Heart right ventricle (tissue), 16 donors: ENCODE data around the gene CKAP2. TPM values are rescaled to one million over a fixed set of nuclear protein-coding genes. Genes with fewer than 3 reads are reported as not detected.

ENCODE experiments used
- ATAC-seq, 8 donors: fragments of 200-7000 bp; cut with Tn5 transposase; one replicate each; pipeline ENCODE4 v1.9.1; 2020; ENCODE audit warnings: mild to moderate bottlenecking in 8 of 8, moderate library complexity in 8 of 8, moderate number of reproducible peaks in 1 of 8
- DNase-seq, 2 donors: peaks; one replicate each; pipeline ENCODE4 v3.0.0-alpha.2; 2020
- H3K27ac ChIP-seq, 10 donors: fragments of 200-600 bp; sonication (generic) in 2 of 10; one replicate each; pipeline versions ENCODE4 v1.5.0 to v1.8.0; 2020 to 2022; ENCODE audit warnings: mild to moderate bottlenecking in 3 of 10
- H3K27me3 ChIP-seq, 7 donors: fragments of 200-600 bp; one replicate each; pipeline ENCODE4 v1.8.0; 2021 to 2022; ENCODE audit warnings: mild to moderate bottlenecking in 2 of 7
- H3K36me3 ChIP-seq, 9 donors: fragments of 200-600 bp; sonication (generic) in 1 of 9; one replicate each; pipeline versions ENCODE4 v1.5.0 to v1.8.0; 2020 to 2022; ENCODE audit warnings: mild to moderate bottlenecking in 2 of 9
- H3K4me1 ChIP-seq, 9 donors: fragments of 200-600 bp; sonication (generic) in 1 of 9; one replicate each; pipeline versions ENCODE4 v1.5.0 to v1.8.0; 2020 to 2022; ENCODE audit warnings: mild to moderate bottlenecking in 4 of 9
- H3K4me3 ChIP-seq, 10 donors: fragments of 200-600 bp; sonication (generic) in 2 of 10; one replicate each; pipeline versions ENCODE4 v1.5.0 to v1.8.0; 2020 to 2022; ENCODE audit warnings: mild to moderate bottlenecking in 7 of 10, moderate library complexity in 2 of 10
- H3K9me3 ChIP-seq, 11 donors: fragments of 200-600 bp in 10 of 11; sonication (generic) in 2 of 11; one replicate each; pipeline versions ENCODE4 v1.5.0 to v1.8.0; 2013 to 2022; ENCODE audit warnings: mild to moderate bottlenecking in 2 of 11, control low read depth in 1 of 11, moderate library complexity in 1 of 11
- WGBS, 2 donors: extraction: QIAGEN DNeasy Blood & Tissue Kit; methylation state at CpG; one replicate each; pipeline ENCODE4 v1.1.7; 2013; ENCODE audit warnings: inconsistent platforms in 1 of 2; 5-methylcytosine and 5-hydroxymethylcytosine counted together
- intact Hi-C, 10 donors: fragments of 100-400 bp; cut with DNase I; formaldehyde crosslinking; loops; one replicate each; pipeline versions ENCODE4 v1.11.1 to v1.14.2; 2022
- polyA plus RNA-seq, 2 donors: library from polyadenylated mRNA; stranded (reverse); fragments of 200-250 nt; gene quantifications; one replicate each; pipeline ENCODE4 v1.2.3, GENCODE V29; 2013
- total RNA-seq, 10 donors: library from RNA; stranded (reverse); fragmentation: NEBNext Ultra II Directional in 3 of 10; extraction: Animal tissue kit (Norgen Biotek cat#: 25700) in 3 of 10; gene quantifications; one replicate each; pipeline versions ENCODE4 v1.2.1 to v1.2.4, GENCODE V29; 2021 to 2023
- TF ChIP-seq, protein P1 (sequence below), 9 donors: fragments of 200-600 bp; sonication (generic) in 2 of 9; IDR thresholded peaks; one replicate each; pipeline versions ENCODE4 v1.5.0 to v1.8.0; 2021 to 2022; ENCODE audit warnings: antibody characterized with exemption in 9 of 9, mild to moderate bottlenecking in 5 of 9, moderate library complexity in 1 of 9
- donor health status: Arrhythmogenic right ventricular cardiomyopathy.
- donor health status: ischemic (EF 13 %, LVEDD 7.1; RV severe dilation, severe dysfunction).
- donor health status: healthy with polysubstance abuse.
- donor health status: DM: no; HTN: yes; CAD: no.
- donor health status: DM: no; HTN: no; CAD: no.
- donor health status: ischemic (EF 25% LVEDD 6.9; RV normal size, moderate dysfunction).
- donor health status: ischemic (EF 25% LVEDD 5.7; RV mildly dilated, moderate dysfunction).
- donor health status: healthy.
- donor health status: DM: yes; HTN: yes; CAD: no.
- donor health status: Ischemic cardiomyopathy.
- donor health status: ischemic (EF 35%, LVEDD 5.7; RV mildly dilated, moderate dysfunction).
- donor health status: nonischemic (EF 11% LVEDD 7.7; RV severe dilation, severe dysfunction).
- donor health status: DM: yes; HTN: yes; CAD: no.
- donor health status: PGD.
- donor health status: ischemic (EF 29% LVEDD 5.4; RV normal size, mild dysfunction).
- donor health status: nonischemic (EF 23%, LVEDD 6.1; RV moderate dilation, normal function).

CKAP2 gene
- total and polyA plus RNA-seq, 12 donors = 1.4 to 15.7 (median 8.1) TPM

DNA sequence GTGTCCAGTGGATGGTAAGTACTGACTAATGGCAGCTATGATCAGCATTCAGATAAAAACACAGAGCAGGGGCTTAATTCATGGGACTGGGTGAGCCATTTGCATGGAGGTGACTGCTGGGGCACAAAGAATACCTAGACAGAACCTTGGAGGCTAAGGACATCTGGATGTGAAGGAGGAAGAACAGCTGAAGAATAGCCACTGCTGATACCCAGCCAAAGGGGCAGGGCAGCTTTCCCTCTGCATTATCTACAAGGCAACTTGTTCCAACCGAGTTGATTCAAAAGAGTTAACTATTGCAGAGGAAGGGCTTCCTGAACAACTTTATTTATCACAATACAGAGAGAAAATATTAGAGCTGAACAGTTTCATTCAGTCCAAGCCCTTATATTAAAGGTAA lies 36.2 kb upstream of the CKAP2 start:
- TF ChIP-seq, protein P1, sequence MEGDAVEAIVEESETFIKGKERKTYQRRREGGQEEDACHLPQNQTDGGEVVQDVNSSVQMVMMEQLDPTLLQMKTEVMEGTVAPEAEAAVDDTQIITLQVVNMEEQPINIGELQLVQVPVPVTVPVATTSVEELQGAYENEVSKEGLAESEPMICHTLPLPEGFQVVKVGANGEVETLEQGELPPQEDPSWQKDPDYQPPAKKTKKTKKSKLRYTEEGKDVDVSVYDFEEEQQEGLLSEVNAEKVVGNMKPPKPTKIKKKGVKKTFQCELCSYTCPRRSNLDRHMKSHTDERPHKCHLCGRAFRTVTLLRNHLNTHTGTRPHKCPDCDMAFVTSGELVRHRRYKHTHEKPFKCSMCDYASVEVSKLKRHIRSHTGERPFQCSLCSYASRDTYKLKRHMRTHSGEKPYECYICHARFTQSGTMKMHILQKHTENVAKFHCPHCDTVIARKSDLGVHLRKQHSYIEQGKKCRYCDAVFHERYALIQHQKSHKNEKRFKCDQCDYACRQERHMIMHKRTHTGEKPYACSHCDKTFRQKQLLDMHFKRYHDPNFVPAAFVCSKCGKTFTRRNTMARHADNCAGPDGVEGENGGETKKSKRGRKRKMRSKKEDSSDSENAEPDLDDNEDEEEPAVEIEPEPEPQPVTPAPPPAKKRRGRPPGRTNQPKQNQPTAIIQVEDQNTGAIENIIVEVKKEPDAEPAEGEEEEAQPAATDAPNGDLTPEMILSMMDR (IDR thresholded peaks at IDR 0.05) = no peak
- Histone ChIP-seq H3K27ac (peak overlapping the region in 3 of 10 donors; percentile 17 to 53 (median 25)), H3K4me1 (peaks cover 0 to 14% (median 10%) of the 10 kb centered on the region in 9 donors), H3K4me3 (no peak overlapping the region), H3K36me3 (peaks cover 0 to 100% (median 32%) of the 10 kb centered on the region in 9 donors), H3K9me3 (no peaks in the 10 kb centered on the region), H3K27me3 (no peaks in the 10 kb centered on the region)
- 9 to 10% methylated on average over 1 of the region's 1 CpG for WGBS, 2 donors
- no peak for DNase-seq
- intact Hi-C loops = no loop called here
- ATAC-seq = peak in 3 of 8 donors; percentile 14 to 52 (median 48)

DNA sequence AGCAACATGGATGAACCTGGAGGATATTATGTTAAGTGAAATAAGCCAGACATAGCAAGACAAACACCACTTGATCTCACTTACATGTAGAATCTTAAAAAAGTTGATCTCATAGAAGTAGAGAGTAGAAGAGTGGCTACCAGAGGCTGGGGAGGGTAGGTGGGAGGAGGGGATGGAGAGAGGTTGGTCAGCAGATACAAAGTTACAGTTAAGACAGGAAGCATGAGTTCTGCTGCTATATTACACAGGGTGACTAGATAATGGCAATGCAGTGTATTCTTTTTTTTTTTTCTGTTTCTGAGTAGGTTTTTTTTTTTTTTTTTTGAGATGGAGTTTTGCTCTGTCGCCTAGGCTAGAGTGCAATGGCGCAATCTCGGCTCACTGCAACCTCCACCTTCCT lies 34.1 kb upstream of the CKAP2 start:
- Histone ChIP-seq H3K9me3 (no peaks in the 10 kb centered on the region), H3K27ac (no peak overlapping the region), H3K4me1 (peaks cover 0 to 14% (median 10%) of the 10 kb centered on the region in 9 donors), H3K27me3 (no peaks in the 10 kb centered on the region), H3K36me3 (peaks cover 0 to 100% (median 27%) of the 10 kb centered on the region in 9 donors), H3K4me3 (no peak overlapping the region)
- 98 to 100% methylated on average over 3 of the region's 3 CpGs for WGBS, 2 donors
- no peak for DNase-seq
- TF ChIP-seq, protein P1 (IDR thresholded peaks at IDR 0.05) = no peak
- ATAC-seq = no peak
- intact Hi-C loops = no loop called here

DNA sequence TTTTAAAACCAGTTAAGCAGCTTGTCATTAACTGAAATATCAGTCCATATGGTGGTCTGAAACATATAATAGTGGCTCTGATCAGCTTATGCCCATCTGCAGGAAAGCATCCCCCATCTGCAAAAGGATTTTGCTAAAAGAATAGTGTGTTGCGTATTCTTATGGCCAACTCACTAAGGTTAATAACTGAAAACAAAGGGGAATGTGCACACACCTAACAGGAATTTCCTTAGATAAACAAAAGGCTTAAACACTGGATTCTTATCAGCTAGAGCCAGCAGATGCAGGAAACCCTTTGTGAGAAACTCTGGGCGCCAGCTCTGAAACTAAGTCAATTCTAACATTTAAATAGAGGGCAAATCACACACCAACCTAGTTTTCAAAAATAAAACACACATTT lies 27.0 kb upstream of the CKAP2 start:
- H3K4me3 ChIP-seq = no peak overlapping the region
- ATAC-seq (peak; percentile 31 to 95 (median 86)), DNase-seq (peak in 1 of 2 donors; percentile 30)
- H3K27me3 ChIP-seq = no peaks in the 10 kb centered on the region
- H3K9me3 ChIP-seq = no peaks in the 10 kb centered on the region
- TF ChIP-seq, protein P1 (IDR thresholded peaks at IDR 0.05) = no peak
- peaks cover 0 to 100% (median 25%) of the 10 kb centered on the region in 9 donors for H3K36me3 ChIP-seq
- 76 to 78% methylated on average over 2 of the region's 2 CpGs for WGBS, 2 donors
- intact Hi-C loops = no loop called here
- H3K4me1 ChIP-seq = peaks cover 0 to 49% (median 15%) of the 10 kb centered on the region in 9 donors
- H3K27ac ChIP-seq = peak overlapping the region in 6 of 10 donors; percentile 21 to 69 (median 54)

DNA sequence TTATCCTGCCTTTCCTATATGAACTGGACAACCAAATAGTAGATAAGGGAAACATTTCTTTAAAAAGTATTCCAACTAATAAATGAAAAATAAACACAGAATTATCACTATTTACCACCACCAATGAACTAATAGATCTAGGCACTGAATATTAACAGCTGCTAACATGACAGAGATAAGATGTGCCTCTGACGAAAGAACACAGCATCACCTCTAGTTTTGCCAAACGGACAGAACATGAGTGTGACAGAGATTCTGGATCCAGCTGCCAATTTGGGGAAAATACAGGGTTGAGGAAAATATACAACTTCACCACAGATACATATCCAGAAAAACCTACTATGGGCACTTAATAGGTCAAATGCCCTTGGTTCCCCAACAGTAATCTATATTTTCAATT lies 22.8 kb upstream of the CKAP2 start:
- TF ChIP-seq, protein P1 (IDR thresholded peaks at IDR 0.05) = no peak
- Histone ChIP-seq H3K27ac (peak overlapping the region in 4 of 10 donors; percentile 42 to 65 (median 56)), H3K27me3 (no peaks in the 10 kb centered on the region), H3K4me3 (no peak overlapping the region), H3K36me3 (peaks cover 0 to 100% (median 13%) of the 10 kb centered on the region in 9 donors), H3K4me1 (peaks cover 0 to 73% (median 26%) of the 10 kb centered on the region in 9 donors), H3K9me3 (no peaks in the 10 kb centered on the region)
- intact Hi-C loops = no loop called here
- 51 to 57% methylated on average over 2 of the region's 2 CpGs for WGBS, 2 donors
- ATAC-seq (peak in 1 of 8 donors; percentile 49), DNase-seq (no peak)
